Measurements from ENCODE around the gene NCOA7.
"Not testable (repeated sequence)": the region's sequence is repeated elsewhere in the genome, so short reads cannot be mapped to it uniquely, and the experiment has no call there.

The NCOA7 gene

DNA sequence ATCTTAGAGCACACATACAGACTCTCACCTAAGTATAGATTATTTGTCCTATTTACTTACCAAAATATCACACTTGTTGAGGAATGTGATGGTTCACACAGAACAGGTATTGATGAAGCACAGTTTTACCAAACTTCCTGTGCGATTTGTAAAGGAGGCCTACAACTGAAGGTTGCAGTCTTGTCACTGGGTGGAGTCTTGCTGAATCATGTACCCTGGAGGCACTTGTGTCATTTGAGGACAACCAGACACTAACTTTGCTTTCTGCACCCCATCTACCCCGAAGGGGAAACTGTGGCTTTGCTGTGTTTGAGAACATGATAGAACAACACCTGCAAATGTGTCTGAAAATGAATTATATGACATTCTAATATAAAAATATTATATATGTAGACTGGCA is 133.4 kb downstream of the NCOA7 start:
- no peak for DNase-seq

DNA sequence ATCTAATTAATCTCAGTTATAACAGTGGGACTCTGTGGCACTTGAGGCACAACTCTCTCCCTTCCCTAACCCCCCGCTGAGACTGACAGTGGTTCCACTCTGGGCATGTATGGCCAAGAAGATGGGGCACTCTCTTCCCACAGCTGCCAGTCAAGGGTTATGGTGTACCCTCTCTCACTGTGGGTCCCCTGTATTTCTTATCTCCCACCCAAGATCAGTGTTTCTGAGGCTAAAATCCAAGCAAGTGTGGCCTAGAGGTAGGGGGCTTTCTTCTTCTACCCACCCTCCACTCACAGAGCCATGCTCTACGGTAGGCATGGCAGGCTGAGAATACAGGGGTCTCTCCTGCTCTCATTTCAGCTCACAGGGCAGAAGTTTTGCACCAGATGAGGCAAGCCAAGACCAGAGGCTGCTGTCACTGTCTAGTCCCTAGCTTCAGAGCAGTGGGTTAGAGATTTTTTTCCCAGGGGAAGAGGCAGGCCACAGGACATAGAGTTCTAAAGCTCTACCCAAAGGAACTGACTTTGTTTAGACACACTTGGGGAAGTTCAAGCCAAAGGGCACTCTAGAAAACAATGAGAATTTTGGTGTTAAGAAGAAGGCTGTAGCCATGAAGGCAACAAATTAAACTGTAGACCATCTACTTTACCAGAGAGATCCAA is 134.1 kb downstream of the NCOA7 start:
- no peak for DNase-seq

DNA sequence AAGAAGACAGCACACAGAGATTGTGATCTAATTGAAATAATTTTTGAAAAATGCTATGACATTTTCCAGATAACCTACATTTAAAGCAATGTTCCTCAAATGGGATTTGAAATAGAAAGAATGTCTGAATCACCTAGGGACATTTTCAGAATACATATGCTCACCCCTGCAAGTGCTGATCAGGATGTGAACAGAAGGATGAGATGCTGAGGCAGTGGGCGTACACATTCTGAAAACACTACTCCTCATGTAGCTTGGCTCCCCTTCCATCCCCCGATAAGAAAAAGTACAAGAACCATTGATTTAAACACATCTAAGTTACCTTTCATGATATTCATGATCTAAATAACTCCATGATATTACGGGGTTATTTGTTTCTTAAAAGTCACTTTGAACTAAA is 136.0 kb downstream of the NCOA7 start:
- DNase-seq, result no peak

DNA sequence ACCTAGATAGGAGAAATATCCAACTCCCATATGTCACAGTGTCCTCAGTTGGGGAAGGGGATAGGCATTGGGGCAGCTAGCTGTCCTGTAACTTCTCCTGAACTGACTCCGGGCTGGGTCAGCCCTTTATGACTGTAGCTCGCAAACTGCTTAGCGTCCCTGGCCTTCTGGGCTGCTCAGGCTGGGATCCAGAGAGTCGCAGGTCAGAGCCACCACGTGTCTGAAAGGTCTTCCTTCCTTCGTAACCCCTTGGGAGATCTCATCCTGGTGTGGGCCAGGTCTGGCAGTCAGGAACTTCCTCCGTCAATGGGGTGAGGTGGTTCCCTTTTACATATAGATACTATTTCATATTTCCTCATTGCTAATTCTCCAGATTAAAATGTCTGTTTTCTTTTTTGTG is 137.0 kb downstream of the NCOA7 start:
- no peak for DNase-seq

DNA sequence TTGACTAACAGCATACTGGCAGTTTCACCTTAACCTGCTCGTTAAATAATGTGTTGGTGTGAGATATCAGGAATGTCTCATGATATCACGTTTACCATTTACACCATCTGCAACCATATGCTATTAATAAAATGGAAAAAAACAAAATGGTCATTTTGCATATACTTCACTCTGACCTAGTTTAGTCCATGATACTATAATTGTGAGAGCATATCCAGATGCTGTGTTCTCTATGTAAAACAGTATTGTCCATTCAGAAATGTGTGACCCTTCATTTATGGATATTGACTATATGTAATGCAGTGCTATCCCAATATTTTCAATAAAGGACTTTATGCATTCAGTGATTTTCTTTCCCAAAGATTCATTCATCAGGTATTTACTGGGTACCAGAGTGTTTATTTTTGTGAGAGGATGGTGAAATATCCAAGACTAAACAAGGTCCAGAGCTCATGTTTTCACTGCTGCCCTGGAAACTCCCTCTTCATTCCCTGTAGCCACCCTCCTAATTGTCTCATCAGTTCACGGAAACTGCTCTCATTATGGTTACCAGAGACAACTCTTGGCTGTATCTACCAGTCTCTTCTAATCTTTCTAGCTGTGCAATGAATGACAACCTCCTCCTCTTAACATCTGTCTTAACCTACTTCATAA is 140.1 kb downstream of the NCOA7 start:
- no peak for DNase-seq

DNA sequence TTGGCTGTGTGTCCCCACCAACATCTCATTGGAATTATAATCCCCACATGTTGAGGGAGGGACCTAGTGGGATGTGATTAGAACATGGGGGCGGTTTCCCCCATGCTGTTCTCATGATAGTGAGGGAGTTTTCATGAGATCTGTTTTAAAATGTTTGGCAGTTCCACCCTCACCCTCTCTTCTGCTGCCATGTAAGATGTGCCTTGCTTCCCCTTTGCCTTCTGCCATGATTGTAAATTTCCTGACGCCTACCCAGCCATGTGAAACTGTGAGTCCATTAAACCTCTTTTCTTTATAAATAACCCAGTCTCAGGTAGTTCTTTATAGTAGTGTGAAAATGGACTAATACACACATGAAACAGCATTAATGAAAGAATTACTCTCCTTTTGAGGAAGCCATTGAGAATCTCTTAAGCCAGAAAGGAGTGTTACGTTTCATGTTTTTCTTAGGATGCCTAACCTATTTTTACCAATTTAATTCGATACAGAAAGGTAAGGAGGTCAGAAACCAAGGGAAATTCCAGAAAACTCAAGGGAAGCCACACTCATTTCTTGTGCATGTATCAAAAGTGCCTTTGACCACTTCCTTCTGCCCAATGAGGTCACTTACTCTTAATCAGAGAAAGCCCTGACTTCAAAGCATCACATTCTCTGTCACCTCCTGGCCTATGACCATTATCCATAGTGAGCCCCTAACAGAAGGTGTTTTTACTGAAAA is 141.1 kb downstream of the NCOA7 start:
- no peak for DNase-seq

DNA sequence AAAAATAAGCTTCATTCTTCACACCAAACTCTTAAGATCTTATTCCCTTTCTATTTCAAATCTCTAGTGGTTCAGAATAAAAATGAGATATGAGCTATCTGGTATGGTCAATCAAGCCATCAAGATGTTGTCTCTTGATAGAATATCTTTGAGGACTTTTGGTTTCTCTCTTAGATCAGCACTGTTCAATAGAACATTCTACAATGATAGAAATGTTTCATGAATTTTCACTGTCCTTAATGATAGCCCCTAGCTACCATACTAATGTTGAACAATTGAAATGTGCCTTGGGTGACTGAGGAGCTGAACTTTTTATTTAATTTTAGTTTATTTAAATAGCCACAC is 141.7 kb downstream of the NCOA7 start:
- DNase-seq, result no peak

DNA sequence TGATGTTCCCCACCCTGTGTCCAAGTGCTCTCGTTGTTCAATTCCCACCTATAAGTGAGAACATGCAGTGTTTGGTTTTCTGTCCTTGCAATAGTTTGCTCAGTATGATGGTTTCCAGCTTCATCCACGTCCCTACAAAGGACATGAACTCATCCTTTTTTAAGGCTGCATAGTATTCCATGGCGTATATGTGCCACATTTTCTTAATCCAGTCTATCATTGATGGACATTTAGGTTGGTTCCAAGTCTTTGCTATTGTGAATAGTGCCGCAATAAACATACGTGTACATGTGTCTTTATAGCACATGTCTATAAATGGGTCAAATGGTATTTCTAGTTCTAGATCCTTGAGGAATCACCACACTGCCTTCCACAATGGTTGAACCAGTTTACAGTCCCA is 144.8 kb downstream of the NCOA7 start:
- DNase-seq, result not testable (repeated sequence)

DNA sequence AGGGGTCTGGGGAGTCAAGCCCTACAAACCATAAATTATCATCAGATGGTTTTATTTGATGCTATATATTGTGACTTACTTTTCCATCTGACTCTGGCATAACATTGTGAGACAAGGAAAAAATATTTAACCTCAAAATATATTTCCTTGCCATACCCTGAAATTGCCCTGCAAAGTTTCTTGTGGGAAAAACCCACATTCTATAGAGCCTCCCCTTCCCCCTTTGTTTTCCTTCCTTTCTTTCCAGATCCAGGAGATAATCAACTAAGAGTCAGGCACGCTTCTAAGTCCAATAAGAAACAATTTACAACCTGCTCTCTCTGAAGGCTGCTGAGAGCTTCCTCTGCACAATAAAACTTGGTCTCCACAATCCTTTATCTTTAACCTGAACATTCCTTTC is 148.3 kb downstream of the NCOA7 start:
- no peak for DNase-seq

DNA sequence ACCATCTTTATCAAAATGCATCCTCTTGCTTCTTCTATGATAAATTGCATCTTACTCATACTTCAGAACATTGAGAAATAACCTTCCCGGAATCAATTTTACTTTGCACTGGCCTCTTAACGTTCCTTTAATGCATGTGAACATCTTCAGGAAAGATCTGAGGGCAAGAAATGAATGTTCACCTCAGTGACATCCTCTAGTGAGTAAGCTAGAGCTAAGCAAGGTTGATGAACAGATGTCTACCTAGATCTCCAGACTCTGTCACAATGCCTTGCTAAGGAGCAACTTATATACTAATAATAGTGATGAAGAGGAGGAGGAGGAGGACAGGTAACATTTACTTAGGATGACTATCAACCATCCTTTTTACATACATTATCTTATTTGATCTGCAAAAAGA is 149.0 kb downstream of the NCOA7 start:
- no peak for DNase-seq

DNA sequence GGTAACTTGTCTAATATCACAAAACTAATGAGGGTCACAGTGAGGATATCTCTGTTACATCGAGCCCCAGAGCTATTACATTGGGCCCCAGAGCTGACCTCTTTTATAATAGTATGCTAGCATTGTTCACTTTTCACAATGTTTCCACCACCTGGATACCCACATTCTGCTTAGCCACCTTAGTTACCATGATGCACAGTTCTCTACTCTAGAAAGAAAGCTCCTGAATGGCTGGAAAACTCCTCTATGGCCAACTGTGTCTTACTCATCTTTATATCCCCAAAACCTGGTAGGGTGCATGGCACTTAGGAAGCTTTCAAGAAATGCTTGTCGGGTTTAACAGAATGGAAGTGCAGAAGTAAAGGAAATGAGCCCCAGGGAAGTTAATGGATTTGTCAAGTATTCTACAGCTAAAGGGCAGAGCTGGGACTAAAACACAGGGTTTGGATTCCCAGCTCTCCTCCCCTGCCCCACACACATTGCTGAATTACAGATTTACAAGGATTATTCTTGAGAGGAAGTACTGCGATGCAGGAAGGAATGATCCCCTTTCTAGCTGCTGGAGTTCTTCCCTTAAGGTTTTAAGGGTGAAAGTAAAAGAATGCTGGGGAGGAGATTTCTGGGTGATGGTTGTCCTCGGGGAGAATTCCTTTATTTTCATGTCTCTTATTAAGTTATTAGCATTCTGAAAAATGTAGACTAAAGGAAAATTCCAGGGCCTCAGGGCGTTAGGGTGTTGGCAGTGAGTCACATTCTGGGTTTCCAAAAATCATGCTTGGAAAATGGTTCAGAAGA is 149.7 kb downstream of the NCOA7 start:
- DNase-seq, result no peak

DNA sequence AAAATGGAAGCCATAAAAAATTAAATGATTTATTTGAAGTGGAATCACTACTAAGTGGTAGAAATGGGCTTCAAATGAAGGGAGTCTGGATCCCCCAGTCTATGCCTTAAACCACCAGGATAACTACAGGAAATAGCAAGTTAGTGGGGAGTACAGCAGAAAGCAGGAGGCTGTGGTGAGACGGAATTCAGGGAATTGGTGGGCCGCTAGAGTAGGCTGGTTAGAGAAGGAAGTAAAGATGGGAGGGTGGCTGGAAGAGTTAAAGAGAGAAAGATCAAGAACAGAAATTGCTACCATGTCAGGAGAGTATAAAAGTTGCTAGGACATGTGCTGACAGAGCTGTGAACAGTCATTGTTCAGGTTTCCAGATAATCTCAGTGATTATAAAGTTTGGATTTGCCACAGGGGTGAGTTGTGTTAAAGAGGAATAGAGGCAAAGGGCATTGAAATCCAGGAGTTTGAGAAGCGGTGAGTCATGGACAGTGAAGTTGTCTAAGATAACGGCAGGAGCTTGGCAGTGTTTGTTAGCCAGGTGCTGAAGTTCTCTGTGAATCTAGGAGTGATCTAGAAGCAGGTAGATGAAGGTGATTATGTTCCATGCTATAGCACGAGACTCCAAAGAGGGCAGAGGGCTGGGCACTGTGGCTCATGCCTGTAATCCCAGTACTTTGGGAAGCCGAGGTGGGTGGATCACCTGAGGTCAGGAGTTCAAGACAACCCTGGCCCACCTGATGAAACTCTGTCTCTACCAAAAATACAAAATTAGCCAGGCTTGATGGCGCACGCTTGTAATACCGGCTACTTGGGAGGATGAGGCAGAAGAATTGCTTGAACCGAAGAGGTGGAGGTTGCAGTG is 152.1 kb downstream of the NCOA7 start:
- DNase-seq, result no peak

DNA sequence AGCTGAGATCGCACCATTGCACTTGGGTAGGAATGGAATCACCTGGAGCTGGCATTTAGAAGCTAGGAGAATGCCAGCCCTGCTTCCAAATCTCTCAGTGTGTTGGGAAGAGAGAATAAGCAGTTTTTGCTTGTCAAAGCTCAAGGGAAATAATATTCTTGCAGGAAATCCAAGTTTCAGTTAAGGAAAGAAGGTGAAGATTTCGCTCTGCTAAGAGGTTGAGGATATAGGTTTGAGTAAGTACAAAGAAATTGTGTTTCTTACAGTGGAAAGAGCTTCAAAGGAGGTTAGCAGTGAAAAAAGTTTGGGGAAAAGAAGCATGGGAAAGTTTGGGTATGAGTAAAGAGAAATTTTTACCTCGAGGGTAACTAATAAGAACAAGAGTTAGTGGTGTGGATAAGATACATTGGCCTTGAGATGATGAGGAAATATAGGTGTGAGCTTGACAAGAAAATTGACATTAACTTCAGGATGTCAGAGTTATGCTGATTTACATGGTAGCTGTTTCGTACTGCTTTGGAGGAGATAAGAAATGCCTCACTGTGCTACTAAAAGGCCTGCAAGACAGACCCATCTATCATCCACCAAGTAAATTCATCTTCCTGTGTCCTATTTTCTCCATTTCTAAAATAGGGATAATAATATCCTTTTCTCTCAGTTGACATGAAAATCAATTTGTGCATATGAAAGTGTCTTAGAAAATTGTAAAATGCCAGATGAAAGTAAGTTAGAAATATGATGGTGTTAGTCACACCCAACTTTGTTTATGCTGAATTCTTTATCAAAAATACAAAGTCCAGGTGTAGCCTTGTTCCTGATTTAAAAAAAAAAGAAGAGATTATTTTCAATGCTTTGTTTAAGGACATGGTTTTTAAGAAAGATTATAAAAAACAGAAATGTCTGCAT is 153.0 kb downstream of the NCOA7 start:
- DNase-seq, result no peak

DNA sequence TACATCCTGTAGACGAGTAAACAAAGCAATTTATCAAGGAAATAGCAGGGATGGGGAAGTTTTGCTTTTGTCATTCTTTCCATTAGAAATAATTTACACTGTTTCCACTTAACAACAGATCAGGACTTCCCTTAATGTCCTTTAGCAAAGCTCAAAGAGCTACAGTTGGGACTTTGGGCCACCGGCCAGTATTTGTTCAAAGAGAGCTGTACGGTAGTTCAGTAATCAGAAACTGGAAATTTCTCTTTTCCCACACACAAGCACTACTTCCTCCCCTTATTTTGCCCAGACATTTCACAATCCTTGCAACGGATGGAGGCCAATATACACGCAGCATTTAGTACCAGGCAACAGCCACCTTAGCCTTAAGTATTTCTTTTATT is 153.7 kb downstream of the NCOA7 start:
- peak in 3 of 14 donors; percentile 12 to 27 (median 25) for DNase-seq

DNA sequence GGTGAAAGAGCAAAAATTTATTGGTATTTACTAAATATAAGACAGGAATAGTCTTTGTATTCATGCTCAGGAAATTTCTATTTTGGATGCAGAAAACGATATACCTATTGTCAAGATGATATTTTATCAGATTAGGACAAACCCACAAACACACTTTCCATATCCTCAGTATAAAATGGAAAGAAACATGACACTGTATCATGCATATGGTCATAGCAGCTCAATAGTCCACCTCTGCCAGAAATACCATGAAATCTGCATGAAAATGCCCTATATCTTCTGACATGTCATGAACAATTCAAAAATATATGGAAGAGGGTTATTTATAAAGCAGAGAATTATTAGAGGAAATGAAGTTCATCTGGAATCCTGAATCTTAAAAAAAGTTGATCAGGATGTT is 154.1 kb downstream of the NCOA7 start:
- DNase-seq, result no peak

DNA sequence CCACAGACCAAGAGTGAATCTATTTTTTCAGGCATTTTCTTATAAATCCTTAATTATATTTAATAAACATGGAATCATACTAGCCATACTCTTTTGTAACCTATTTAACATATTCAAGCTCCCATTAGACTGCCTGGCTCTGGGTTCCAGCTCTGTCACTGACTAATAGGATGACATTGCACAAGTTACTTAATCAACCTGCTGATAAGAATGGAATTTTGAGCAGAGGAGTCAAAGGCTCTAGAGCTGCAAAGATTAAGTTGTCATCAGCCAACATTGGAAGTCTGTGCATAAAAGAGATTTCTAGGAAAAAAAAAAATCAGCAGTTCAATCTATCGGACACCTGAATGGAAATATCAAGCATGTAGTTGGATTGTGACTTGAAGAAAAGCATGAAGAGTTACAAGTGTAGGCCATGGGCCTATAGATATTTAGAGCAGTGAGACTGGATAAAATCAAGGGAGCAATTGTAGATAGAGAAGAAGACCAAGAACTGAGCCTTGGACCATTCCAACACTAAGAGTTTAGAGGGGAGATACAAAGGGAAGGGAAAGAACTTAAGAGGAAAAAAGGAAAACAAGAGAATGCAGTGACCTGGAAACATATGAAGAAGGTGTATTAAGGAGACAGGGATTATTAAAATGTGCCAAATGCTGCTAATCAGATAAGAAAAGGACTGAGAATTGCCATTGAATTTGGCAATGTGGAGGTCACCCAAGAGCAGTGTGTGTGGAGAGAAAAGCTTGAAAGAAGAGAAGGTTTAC is 154.8 kb downstream of the NCOA7 start:
- DNase-seq, result no peak

DNA sequence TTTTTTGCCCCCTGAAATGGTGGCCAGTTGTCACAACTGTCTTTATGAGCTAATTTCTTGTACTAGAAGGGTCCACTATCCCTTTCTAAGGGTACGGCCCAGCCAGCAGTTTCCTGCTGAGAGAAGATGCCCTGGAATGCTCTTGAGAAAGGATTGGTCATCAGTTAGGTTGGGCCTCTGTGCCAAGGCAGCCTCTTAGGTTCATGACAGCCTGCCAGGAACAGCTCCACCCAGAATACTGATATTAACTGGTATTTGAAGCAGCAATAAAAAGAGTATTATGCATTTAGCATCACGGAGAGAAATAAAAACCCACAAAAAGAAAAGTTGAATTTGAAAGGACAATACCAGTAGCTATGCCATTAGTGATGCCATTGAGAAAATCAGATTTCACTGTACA is 156.9 kb downstream of the NCOA7 start:
- DNase-seq, result no peak

DNA sequence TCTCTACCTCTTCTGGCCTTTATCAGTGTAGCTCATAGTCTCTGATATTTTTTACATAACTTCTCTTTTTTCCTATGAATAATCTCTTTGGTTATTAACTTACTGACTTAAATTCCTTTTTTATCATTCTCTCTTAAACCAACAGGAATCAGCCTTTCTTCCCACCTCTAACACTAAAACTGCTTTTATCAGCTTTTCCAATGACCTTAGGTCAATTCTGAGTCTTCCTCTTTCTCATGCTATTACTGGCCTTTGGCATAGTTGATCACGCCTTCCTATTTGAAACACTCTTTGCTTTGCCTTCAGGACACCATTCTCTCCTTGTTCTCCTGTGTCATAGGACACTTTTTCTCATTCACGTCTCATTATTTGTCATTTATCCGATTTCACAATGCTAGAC is 157.7 kb downstream of the NCOA7 start:
- no peak for DNase-seq

DNA sequence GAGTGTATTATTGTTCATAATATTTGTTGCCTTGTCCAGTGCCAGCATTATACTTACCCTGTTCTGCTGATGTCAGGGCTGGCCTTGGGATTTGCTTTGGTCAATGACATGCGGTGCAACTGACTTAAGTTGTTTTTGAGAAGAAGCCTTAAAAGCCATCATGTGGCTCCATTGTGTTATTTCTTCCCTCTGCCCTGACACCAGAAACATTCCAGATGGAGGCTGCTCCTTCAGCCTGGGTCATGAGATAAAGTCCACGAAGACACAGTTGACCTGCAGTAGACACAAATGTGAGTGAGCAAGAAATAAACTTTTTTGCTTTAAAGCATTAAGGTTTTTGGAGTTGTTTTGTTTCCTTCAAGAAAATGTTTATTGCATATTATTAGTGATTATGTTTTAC is 158.3 kb downstream of the NCOA7 start:
- no peak for DNase-seq

DNA sequence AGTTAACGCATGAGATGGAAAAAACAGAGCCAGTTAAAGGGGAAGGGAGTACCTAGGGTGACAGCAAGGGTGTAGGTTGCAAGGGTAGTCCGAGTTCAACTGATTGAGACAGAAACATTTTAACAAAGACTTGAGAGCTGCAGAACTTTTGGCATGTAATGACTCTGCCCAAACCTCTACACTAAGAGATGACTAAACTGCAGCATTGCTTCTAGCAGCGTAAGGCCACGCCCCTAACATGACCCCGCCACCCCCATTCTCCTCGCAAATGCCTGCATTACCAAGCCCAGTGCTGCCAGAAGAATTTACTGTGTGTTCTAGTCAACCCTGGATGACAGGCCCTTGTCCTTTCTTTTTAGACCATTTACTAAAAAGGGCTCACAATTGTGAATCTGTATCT is 159.5 kb downstream of the NCOA7 start:
- DNase-seq, result no peak
